GM18951 (cell line): ENCODE results near the gene DMD.

Experiments
- POLR2A ChIP-seq: IDR thresholded peaks from 4 replicates; pipeline ENCODE4 v1.6.1; 2011; ENCODE audit warnings: mild to moderate bottlenecking; ENCODE audit not compliant: insufficient read length, insufficient read depth; ENCODE audit errors: extremely low read depth
- in situ Hi-C: fragments of 300-500 bp; cut with MboI; formaldehyde crosslinking; loops from one replicate; pipeline ENCODE4 v1.12.0; 2022; ENCODE audit warnings: low sequenced_read_pairs, mixed read lengths, inconsistent platforms; ENCODE audit not compliant: unreplicated experiment

DMD gene

GRCh38 chrX:32480019-32480418, 731.3 kb downstream of the DMD start:
- TF ChIP-seq POLR2A: no peak
- in situ Hi-C loops: no loop called here

- in situ Hi-C loops: no loop called here
- no peak for TF ChIP-seq POLR2A
These were observed 739.0 kb downstream of the DMD start for GRCh38 chrX:32472364-32472763.

DNA sequence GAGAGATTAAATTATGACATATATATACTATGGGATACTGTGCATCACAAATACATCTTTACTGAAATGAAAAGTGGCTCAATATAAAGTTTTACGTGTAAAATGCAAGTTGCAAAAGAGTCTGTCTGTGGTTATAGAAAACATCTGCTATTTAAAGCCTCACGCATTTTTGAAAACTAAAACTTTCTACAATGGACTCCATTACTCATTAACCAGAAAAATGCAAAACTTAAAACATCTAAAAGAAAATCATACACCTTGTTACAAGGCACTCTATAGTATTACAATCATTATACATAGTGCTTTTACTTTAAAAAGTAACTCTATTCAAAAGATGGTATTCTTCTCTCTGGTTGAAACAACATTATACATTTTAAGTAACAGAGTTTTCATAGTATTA, 755.6 kb downstream of the DMD start:
- in situ Hi-C loops: no loop called here
- no peak for TF ChIP-seq POLR2A

DNA sequence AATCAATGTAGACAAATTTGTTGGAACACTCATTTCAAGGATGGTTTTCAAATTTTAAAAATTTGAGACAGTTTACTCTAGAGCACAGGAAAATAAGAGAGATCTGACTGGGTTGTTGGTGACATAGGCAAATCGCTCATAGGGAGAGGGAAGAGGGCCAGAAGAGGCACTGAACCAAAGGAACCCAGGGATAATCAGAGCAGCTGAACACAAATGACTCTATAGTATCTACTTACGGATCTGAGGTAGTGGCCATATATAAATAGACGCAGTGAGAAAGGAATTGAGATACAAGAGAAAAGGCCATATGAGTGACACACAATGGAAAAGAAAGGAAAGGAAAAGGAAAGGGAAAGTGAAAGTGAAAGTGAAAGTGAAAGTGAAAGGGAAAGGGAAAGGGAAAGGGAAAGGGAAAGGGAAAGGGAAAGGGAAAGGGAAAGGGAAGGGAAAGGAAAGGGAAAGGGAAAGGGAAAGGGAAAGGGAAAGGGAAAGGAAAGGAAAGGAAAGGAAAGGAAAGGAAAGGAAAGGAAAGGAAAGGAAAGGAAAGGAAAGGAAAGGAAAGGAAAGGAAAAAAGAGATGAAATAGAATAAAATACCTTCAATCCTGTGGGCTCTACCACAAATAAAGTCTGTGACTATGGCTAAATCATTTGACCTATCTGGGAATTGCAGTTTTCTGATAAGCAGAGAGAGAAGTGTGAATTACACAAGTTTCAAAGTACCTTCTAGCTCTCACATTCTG, 759.2 kb downstream of the DMD start:
- in situ Hi-C loops: no loop called here
- no peak for TF ChIP-seq POLR2A

DNA sequence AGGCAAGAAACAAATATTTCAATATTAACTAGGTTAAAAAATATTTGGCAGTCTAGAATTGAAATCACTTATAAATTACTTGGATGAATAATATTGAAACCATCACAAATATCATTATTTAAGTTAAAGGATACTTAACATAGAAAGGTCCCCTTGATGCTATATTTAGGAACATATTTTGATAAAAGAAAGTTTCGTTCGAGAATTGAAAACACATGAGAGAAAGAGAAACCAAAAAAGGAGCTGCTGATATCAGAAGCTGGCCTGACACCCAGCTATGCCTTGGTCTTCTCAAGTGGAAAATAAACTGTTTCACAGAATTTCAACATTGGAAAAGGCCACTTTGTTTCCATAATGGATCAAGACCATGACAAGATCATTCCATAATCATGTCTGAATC, 762.4 kb downstream of the DMD start:
- no peak for TF ChIP-seq POLR2A
- in situ Hi-C loops: no loop called here

GRCh38 chrX:32448320-32448719, 763.0 kb downstream of the DMD start:
- in situ Hi-C loops: no loop called here
- no peak for TF ChIP-seq POLR2A

- no peak for TF ChIP-seq POLR2A
- in situ Hi-C loops: no loop called here
These were observed 763.7 kb downstream of the DMD start for GRCh38 chrX:32447640-32448039.

GRCh38 chrX:32443841-32444240, 767.5 kb downstream of the DMD start:
- in situ Hi-C loops: no loop called here
- TF ChIP-seq POLR2A: no peak

DNA sequence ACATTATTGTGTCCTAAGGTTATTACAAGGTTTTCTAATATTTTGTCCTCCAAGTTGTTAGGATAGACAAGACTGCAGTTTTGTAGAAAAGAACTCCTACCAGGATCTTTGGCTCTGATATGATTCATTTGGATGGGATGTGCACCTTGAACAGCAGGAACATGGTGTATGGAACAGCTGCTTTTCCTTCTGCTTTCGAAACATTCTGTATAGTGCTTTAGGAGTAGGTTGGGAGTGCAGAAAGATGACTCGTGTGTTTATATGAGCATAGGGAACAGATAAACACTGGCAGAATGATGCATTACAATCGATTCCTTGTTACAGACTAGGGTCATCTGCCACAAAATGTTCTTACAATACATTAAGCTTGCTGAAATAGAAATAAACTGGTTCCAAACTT, 790.1 kb downstream of the DMD start:
- in situ Hi-C loops: no loop called here
- no peak for TF ChIP-seq POLR2A

- TF ChIP-seq POLR2A: no peak
- in situ Hi-C loops: no loop called here
These were observed 803.0 kb downstream of the DMD start for GRCh38 chrX:32408389-32408788.

DNA sequence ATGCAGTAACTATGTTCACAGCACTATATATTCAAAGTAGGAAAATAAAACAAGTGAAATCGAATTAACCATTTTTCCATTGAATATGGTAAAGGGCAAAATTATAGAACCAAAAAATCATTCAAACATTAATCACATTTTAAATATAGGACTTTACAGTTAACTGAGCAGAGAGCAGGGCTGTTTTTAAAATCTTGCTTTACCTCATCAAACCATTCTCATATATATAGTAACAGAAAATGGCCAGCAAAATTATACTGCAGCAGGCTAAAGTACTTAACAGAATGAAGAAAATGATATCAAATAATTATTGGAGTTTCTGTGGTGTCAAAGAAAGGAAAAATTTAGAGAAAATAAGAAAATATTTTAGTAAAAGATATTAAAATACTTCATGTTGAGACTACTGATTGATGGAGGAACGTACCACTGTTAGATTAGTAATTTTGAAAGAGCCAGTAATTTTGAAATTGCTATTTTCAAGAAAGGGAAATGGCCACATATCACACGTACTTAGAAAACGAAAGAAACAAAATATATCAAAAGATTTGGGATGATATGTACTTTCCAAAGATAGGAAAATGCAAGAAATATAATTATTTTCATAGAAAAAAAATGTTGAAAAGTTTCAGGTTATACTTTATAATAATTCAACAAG, 813.7 kb downstream of the DMD start:
- in situ Hi-C loops: no loop called here
- no peak for TF ChIP-seq POLR2A

DNA sequence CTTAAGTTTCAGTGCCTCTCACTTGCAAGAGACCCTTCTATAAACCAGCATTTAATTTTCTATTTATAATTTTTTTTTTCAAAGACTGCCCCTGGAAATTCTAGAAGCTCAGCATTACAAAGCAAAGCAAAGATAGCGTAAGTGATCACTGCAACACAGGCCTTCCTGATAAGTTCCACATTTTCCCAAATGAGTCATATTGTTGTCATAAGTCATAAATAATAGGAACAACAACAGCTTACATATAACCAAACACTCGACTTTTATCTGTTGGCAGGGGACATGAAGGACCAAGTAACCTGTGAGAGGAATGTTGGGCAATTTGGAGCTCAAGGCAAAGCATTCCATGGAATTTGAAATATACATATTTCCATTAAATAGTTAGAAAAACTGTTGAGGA, 815.5 kb downstream of the DMD start:
- TF ChIP-seq POLR2A: no peak
- in situ Hi-C loops: no loop called here

GRCh38 chrX:32392655-32393054, 818.7 kb downstream of the DMD start:
- in situ Hi-C loops: no loop called here

DNA sequence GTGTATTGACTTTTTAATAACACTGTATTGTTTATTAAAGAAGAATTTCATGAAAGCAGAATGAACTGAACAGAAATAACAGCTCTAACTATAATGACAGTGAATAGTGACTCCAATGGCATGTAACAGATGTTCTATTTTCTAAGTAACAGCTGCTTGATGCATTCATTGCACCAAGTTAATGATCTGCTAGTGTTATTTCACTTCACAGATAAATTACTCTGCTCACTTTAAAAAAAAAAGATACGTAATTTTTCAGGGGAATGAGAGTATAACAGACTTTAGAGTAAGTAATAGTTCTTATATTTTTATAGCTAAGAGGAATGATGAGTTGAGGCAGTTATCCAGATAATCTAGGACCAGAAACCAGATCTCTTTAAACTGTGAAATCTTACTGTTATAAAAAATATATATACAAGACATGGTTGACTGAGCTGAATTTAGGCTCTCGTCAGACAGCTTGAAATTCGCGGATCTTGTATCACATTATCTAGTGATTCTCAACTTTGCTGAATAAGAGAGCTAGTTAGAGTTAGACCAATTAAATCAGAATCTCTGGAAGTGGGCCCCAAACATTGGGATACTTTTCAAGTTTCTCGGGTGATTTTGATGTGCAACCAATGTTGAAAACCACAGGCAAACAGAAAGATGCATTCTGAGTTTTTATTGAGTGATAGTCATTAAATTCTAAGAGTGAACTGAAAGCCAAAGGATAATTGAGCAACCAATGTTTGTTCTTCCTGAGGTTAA, 840.7 kb downstream of the DMD start:
- no peak for TF ChIP-seq POLR2A
- in situ Hi-C loops: no loop called here

More at GRCh38 chrX:32392655-32393054, 818.7 kb downstream of the DMD start:
- TF ChIP-seq POLR2A: no peak
